ENCODE data around the gene GPR87.

The GPR87 gene

DNA sequence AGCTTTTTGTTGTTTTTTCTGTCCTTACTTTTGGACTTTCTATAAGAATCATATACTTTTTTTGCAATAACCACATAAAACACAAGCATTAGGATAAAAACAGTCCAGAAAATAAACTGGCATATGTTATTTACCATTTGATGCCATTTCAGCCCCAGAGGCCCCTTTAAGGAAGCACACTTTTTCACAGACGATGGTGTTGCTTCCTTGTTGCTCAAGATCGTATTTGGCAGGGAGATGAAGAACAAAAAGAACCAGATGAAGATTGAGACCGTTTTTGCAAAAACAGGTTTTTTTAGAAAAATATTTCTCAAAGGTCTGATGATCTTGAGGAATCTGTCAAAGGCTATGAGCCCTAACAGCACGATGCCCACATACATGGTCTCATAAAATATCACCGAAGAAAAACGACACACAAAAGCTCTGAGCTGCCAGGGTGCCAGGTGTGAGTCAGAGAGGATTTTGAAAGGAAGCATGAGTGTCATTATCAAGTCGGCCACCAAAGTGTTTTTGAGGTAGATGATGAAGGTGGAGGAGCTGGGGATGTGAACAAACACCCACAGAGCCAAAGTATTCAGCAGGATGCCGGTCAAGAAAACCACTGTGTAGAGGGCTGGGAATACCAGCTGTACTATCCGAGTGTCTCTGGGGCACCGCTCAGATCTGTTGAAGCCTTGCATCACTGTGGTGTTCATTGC, 11.8 kb upstream of the GPR87 start:
- TF ChIP-seq SNAI2 (CRISPR knock-in tag; IDR thresholded peaks at IDR 0.05) (no peak), ZNF565 (CRISPR knock-in tag; conservative IDR thresholded peaks at IDR 0.05; ENCODE audit: low read depth) (no peak), ZFP30 (CRISPR knock-in tag; IDR thresholded peaks at IDR 0.05) (no peak), BACH2 (CRISPR knock-in tag; IDR thresholded peaks at IDR 0.05; ENCODE audit: borderline replicate concordance) (no peak), ZNF70 (CRISPR knock-in tag; IDR thresholded peaks at IDR 0.05) (no peak), ISL1 (CRISPR knock-in tag; IDR thresholded peaks at IDR 0.05) (no peak), RARB (CRISPR knock-in tag; IDR thresholded peaks at IDR 0.05) (no peak)
- TF ChIP-seq, protein P1, sequence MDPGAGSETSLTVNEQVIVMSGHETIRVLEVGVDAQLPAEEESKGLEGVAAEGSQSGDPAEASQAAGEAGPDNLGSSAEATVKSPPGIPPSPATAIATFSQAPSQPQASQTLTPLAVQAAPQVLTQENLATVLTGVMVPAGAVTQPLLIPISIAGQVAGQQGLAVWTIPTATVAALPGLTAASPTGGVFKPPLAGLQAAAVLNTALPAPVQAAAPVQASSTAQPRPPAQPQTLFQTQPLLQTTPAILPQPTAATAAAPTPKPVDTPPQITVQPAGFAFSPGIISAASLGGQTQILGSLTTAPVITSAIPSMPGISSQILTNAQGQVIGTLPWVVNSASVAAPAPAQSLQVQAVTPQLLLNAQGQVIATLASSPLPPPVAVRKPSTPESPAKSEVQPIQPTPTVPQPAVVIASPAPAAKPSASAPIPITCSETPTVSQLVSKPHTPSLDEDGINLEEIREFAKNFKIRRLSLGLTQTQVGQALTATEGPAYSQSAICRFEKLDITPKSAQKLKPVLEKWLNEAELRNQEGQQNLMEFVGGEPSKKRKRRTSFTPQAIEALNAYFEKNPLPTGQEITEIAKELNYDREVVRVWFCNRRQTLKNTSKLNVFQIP (CRISPR knock-in tag; IDR thresholded peaks at IDR 0.05; ENCODE audit: borderline replicate concordance, low read depth), result no peak
- TF ChIP-seq, protein P2, sequence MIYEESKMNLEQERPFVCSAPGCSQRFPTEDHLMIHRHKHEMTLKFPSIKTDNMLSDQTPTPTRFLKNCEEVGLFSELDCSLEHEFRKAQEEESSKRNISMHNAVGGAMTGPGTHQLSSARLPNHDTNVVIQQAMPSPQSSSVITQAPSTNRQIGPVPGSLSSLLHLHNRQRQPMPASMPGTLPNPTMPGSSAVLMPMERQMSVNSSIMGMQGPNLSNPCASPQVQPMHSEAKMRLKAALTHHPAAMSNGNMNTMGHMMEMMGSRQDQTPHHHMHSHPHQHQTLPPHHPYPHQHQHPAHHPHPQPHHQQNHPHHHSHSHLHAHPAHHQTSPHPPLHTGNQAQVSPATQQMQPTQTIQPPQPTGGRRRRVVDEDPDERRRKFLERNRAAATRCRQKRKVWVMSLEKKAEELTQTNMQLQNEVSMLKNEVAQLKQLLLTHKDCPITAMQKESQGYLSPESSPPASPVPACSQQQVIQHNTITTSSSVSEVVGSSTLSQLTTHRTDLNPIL (CRISPR knock-in tag; IDR thresholded peaks at IDR 0.05; ENCODE audit: low read depth), result no peak
- TF ChIP-seq, protein P3, sequence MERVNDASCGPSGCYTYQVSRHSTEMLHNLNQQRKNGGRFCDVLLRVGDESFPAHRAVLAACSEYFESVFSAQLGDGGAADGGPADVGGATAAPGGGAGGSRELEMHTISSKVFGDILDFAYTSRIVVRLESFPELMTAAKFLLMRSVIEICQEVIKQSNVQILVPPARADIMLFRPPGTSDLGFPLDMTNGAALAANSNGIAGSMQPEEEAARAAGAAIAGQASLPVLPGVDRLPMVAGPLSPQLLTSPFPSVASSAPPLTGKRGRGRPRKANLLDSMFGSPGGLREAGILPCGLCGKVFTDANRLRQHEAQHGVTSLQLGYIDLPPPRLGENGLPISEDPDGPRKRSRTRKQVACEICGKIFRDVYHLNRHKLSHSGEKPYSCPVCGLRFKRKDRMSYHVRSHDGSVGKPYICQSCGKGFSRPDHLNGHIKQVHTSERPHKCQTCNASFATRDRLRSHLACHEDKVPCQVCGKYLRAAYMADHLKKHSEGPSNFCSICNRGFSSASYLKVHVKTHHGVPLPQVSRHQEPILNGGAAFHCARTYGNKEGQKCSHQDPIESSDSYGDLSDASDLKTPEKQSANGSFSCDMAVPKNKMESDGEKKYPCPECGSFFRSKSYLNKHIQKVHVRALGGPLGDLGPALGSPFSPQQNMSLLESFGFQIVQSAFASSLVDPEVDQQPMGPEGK (CRISPR knock-in tag; IDR thresholded peaks at IDR 0.05; ENCODE audit: borderline replicate concordance), result no peak
- no peak for ATAC-seq

DNA sequence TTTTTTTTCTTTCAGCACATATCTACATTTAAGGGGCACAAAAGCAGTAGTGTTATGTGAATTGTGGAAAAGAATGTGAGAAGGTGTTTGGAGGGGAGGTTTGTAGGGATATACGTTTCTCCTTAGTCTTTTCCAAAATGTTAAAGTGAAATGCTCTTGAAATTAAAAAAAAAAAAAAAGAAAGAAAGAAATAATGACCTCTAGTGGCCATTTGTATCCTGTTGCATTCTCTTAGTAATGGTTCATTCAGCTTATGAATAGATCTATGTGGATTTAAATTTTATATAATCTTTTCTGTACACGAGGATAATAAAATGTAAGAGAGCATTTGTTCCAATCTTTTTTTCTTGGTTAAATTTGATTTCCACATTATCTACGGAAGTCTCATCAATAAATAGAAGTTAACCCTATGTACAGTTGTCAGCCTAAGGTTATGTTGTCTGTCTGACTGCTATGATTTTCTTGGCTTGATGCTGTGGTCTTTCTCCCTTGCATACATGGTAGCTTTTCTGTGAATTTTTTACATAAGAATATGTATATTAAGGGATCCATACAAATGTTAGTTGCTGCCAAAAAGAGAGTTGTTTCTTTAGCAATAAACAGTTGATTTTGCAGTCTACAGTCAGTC, 11.1 kb upstream of the GPR87 start:
- TF ChIP-seq SNAI2 (CRISPR knock-in tag; IDR thresholded peaks at IDR 0.05) (no peak), TCF4 (CRISPR knock-in tag; IDR thresholded peaks at IDR 0.05; ENCODE audit: borderline replicate concordance) (no peak), ZNF8 (CRISPR knock-in tag; IDR thresholded peaks at IDR 0.05) (no peak), ZNF70 (CRISPR knock-in tag; IDR thresholded peaks at IDR 0.05) (no peak), ESRRG (CRISPR knock-in tag; IDR thresholded peaks at IDR 0.05) (no peak), ZFP30 (CRISPR knock-in tag; IDR thresholded peaks at IDR 0.05) (no peak), CSDC2 (CRISPR knock-in tag; IDR thresholded peaks at IDR 0.05) (no peak), PPARA (CRISPR knock-in tag; IDR thresholded peaks at IDR 0.05; ENCODE audit: borderline replicate concordance) (no peak), ZNF565 (CRISPR knock-in tag; conservative IDR thresholded peaks at IDR 0.05; ENCODE audit: low read depth) (no peak)
- TF ChIP-seq, protein P4, sequence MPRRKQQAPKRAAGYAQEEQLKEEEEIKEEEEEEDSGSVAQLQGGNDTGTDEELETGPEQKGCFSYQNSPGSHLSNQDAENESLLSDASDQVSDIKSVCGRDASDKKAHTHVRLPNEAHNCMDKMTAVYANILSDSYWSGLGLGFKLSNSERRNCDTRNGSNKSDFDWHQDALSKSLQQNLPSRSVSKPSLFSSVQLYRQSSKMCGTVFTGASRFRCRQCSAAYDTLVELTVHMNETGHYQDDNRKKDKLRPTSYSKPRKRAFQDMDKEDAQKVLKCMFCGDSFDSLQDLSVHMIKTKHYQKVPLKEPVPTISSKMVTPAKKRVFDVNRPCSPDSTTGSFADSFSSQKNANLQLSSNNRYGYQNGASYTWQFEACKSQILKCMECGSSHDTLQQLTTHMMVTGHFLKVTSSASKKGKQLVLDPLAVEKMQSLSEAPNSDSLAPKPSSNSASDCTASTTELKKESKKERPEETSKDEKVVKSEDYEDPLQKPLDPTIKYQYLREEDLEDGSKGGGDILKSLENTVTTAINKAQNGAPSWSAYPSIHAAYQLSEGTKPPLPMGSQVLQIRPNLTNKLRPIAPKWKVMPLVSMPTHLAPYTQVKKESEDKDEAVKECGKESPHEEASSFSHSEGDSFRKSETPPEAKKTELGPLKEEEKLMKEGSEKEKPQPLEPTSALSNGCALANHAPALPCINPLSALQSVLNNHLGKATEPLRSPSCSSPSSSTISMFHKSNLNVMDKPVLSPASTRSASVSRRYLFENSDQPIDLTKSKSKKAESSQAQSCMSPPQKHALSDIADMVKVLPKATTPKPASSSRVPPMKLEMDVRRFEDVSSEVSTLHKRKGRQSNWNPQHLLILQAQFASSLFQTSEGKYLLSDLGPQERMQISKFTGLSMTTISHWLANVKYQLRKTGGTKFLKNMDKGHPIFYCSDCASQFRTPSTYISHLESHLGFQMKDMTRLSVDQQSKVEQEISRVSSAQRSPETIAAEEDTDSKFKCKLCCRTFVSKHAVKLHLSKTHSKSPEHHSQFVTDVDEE (CRISPR knock-in tag; IDR thresholded peaks at IDR 0.05), result no peak
- peak; percentile 82 for ATAC-seq

DNA sequence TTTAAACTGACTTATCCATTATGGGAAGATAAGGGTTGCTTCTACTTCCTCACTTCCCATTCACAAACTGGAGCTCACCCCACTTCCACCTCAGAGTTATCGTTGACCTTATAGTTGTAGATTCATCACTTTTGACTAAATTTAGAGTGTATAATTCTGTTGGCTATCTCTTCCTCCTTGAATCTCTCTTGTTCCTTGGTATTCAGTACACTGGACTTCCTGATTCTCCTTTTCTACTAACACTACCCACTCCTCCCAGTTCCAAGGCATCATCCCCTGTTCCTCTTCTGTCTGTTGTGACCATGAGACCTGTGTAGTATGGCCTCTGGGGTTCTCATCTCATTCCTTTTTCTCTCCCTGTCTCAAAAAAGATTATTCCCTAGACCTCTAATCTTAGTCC, 5.9 kb upstream of the GPR87 start:
- no peak for ATAC-seq
- TF ChIP-seq SNAI2 (CRISPR knock-in tag; IDR thresholded peaks at IDR 0.05), result no peak
- no peak for TF ChIP-seq ZNF70 (CRISPR knock-in tag; IDR thresholded peaks at IDR 0.05)
- TF ChIP-seq, protein P5, sequence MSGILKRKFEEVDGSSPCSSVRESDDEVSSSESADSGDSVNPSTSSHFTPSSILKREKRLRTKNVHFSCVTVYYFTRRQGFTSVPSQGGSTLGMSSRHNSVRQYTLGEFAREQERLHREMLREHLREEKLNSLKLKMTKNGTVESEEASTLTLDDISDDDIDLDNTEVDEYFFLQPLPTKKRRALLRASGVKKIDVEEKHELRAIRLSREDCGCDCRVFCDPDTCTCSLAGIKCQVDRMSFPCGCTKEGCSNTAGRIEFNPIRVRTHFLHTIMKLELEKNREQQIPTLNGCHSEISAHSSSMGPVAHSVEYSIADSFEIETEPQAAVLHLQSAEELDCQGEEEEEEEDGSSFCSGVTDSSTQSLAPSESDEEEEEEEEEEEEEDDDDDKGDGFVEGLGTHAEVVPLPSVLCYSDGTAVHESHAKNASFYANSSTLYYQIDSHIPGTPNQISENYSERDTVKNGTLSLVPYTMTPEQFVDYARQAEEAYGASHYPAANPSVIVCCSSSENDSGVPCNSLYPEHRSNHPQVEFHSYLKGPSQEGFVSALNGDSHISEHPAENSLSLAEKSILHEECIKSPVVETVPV (CRISPR knock-in tag; IDR thresholded peaks at IDR 0.05), result no peak
- TF ChIP-seq OSR1 (CRISPR knock-in tag; IDR thresholded peaks at IDR 0.05), result no peak
- TF ChIP-seq BACH2 (CRISPR knock-in tag; IDR thresholded peaks at IDR 0.05; ENCODE audit: borderline replicate concordance), result no peak
- TF ChIP-seq, protein P1 (CRISPR knock-in tag; IDR thresholded peaks at IDR 0.05; ENCODE audit: borderline replicate concordance, low read depth), result no peak
- TF ChIP-seq ZNF565 (CRISPR knock-in tag; conservative IDR thresholded peaks at IDR 0.05; ENCODE audit: low read depth), result no peak
- TF ChIP-seq TOX (CRISPR knock-in tag; IDR thresholded peaks at IDR 0.05; ENCODE audit: borderline replicate concordance), result no peak
- TF ChIP-seq ESRRG (CRISPR knock-in tag; IDR thresholded peaks at IDR 0.05), result no peak
- no peak for TF ChIP-seq CSDC2 (CRISPR knock-in tag; IDR thresholded peaks at IDR 0.05)
- TF ChIP-seq, protein P2 (CRISPR knock-in tag; IDR thresholded peaks at IDR 0.05; ENCODE audit: low read depth), result no peak
- no peak for TF ChIP-seq ARNTL (CRISPR knock-in tag; IDR thresholded peaks at IDR 0.05; ENCODE audit: borderline replicate concordance, low read depth)
- no peak for TF ChIP-seq ZFP30 (CRISPR knock-in tag; IDR thresholded peaks at IDR 0.05)
- no peak for TF ChIP-seq ZNF8 (CRISPR knock-in tag; IDR thresholded peaks at IDR 0.05)
